Measurements from ENCODE around the gene XRN2.
"Not testable (repeated sequence)": the region's sequence is repeated elsewhere in the genome, so short reads cannot be mapped to it uniquely, and the experiment has no call there.

XRN2 gene

GRCh38 chr20:21355981-21356380, 52.9 kb downstream of the XRN2 start:
- no peak for DNase-seq

GRCh38 chr20:21356386-21356785, 53.3 kb downstream of the XRN2 start:
- DNase-seq = no peak

- DNase-seq = no peak
These were observed 54.7 kb downstream of the XRN2 start for GRCh38 chr20:21357844-21358243.

- no peak for DNase-seq
These were observed 55.6 kb downstream of the XRN2 start for GRCh38 chr20:21358737-21359136.

- no peak for DNase-seq
These were observed 57.6 kb downstream of the XRN2 start for GRCh38 chr20:21360705-21361104.

GRCh38 chr20:21361266-21361665, 58.1 kb downstream of the XRN2 start:
- no peak for DNase-seq

- no peak for DNase-seq
These were observed 61.3 kb downstream of the XRN2 start for GRCh38 chr20:21364413-21364812.

GRCh38 chr20:21365771-21366170, 62.6 kb downstream of the XRN2 start:
- no peak for DNase-seq

- not testable (repeated sequence) for DNase-seq
These were observed 63.1 kb downstream of the XRN2 start for GRCh38 chr20:21366273-21366672.

- DNase-seq = no peak
These were observed 65.7 kb downstream of the XRN2 start for GRCh38 chr20:21368791-21369190.

- DNase-seq = no peak
These were observed 68.1 kb downstream of the XRN2 start for GRCh38 chr20:21371193-21371592.

GRCh38 chr20:21372016-21372415, 68.9 kb downstream of the XRN2 start:
- DNase-seq = no peak

- DNase-seq = no peak
These were observed 70.3 kb downstream of the XRN2 start for GRCh38 chr20:21373436-21373835.

GRCh38 chr20:21376626-21377025, 73.5 kb downstream of the XRN2 start:
- DNase-seq = no peak

GRCh38 chr20:21377701-21378100, 74.6 kb downstream of the XRN2 start:
- DNase-seq = no peak

- no peak for DNase-seq
These were observed 75.1 kb downstream of the XRN2 start for GRCh38 chr20:21378259-21378658.

GRCh38 chr20:21380711-21381110, 77.6 kb downstream of the XRN2 start:
- no peak for DNase-seq

GRCh38 chr20:21381619-21382018, 78.5 kb downstream of the XRN2 start:
- no peak for DNase-seq

- DNase-seq = no peak
These were observed 81.3 kb downstream of the XRN2 start for GRCh38 chr20:21384308-21384892.

GRCh38 chr20:21386111-21386510, 83.0 kb downstream of the XRN2 start:
- DNase-seq = no peak

- DNase-seq = no peak
These were observed 84.4 kb downstream of the XRN2 start for GRCh38 chr20:21387528-21387927.

- no peak for DNase-seq
These were observed 85.4 kb downstream of the XRN2 start for GRCh38 chr20:21388566-21388965.

GRCh38 chr20:21389368-21389767, 86.2 kb downstream of the XRN2 start:
- no peak for DNase-seq

GRCh38 chr20:21390768-21391167, 87.6 kb downstream of the XRN2 start:
- no peak for DNase-seq

GRCh38 chr20:21391185-21391971, 88.2 kb downstream of the XRN2 start:
- no peak for DNase-seq

Measured in RPMI8226 (cell line).